ENCODE results near the gene ANKRD10. TPM values are rescaled to one million over a fixed set of nuclear protein-coding genes. Genes with fewer than 3 reads are reported as not detected.

ANKRD10 gene
- total RNA-seq, 1 experiment from 2014 or later = 120 TPM

GRCh38 chr13:110893571-110893970 is 21.3 kb downstream of the ANKRD10 start:
- BruUV-seq (replicated peaks) = no TSS peak
- DNase-seq = no peak
- intact Hi-C loops (cut with micrococcal nuclease; ENCODE audit: unreplicated experiment) = no loop called here
- Mint-ChIP-seq H3K9me3 (ENCODE audit: low read depth, unreplicated experiment) (no peaks in the 10 kb centered on the region), H3K27me3 (ENCODE audit: unreplicated experiment) (no peaks in the 10 kb centered on the region), H3K4me1 (ENCODE audit: low read depth, unreplicated experiment) (no peaks in the 10 kb centered on the region), H3K27ac (ENCODE audit: unreplicated experiment) (no peak overlapping the region), H3K36me3 (ENCODE audit: insufficient read depth, unreplicated experiment) (peaks cover 47% of the 10 kb centered on the region), H3K4me3 (ENCODE audit: low read depth, unreplicated experiment) (no peak overlapping the region)
- CTCF ChIA-PET = no interaction called here
- no peak for TF ChIP-seq CTCF (IDR thresholded peaks at IDR 0.05; ENCODE audit: unreplicated experiment)

GRCh38 chr13:110890279-110891165 is 24.3 kb downstream of the ANKRD10 start:
- TF ChIP-seq CTCF (IDR thresholded peaks at IDR 0.05; ENCODE audit: unreplicated experiment) = no peak
- H3K27ac Mint-ChIP-seq (ENCODE audit: unreplicated experiment) = no peak overlapping the region
- H3K4me1 Mint-ChIP-seq (ENCODE audit: low read depth, unreplicated experiment) = no peaks in the 10 kb centered on the region
- BruUV-seq (replicated peaks) = no TSS peak
- H3K27me3 Mint-ChIP-seq (ENCODE audit: unreplicated experiment) = no peaks in the 10 kb centered on the region
- H3K4me3 Mint-ChIP-seq (ENCODE audit: low read depth, unreplicated experiment) = no peak overlapping the region
- H3K9me3 Mint-ChIP-seq (ENCODE audit: low read depth, unreplicated experiment) = no peaks in the 10 kb centered on the region
- intact Hi-C loops (cut with micrococcal nuclease; ENCODE audit: unreplicated experiment) = no loop called here
- peaks cover 58% of the 10 kb centered on the region for H3K36me3 Mint-ChIP-seq (ENCODE audit: insufficient read depth, unreplicated experiment)
- CTCF ChIA-PET = no interaction called here
- DNase-seq = no peak

GRCh38 chr13:110888390-110888789 is 26.5 kb downstream of the ANKRD10 start:
- no peak for TF ChIP-seq CTCF (IDR thresholded peaks at IDR 0.05; ENCODE audit: unreplicated experiment)
- CTCF ChIA-PET = no interaction called here
- H3K27me3 Mint-ChIP-seq (ENCODE audit: unreplicated experiment) = no peaks in the 10 kb centered on the region
- intact Hi-C loops (cut with micrococcal nuclease; ENCODE audit: unreplicated experiment) = no loop called here
- no peaks in the 10 kb centered on the region for H3K9me3 Mint-ChIP-seq (ENCODE audit: low read depth, unreplicated experiment)
- no peaks in the 10 kb centered on the region for H3K4me1 Mint-ChIP-seq (ENCODE audit: low read depth, unreplicated experiment)
- H3K27ac Mint-ChIP-seq (ENCODE audit: unreplicated experiment) = no peak overlapping the region
- peaks cover 67% of the 10 kb centered on the region for H3K36me3 Mint-ChIP-seq (ENCODE audit: insufficient read depth, unreplicated experiment)
- no peak overlapping the region for H3K4me3 Mint-ChIP-seq (ENCODE audit: low read depth, unreplicated experiment)
- no TSS peak for BruUV-seq (replicated peaks)
- DNase-seq = no peak

- TF ChIP-seq CTCF (IDR thresholded peaks at IDR 0.05; ENCODE audit: unreplicated experiment) = no peak
- intact Hi-C loops (cut with micrococcal nuclease; ENCODE audit: unreplicated experiment) = no loop called here
- Mint-ChIP-seq H3K4me1 (ENCODE audit: low read depth, unreplicated experiment) (no peaks in the 10 kb centered on the region), H3K27ac (ENCODE audit: unreplicated experiment) (no peak overlapping the region), H3K9me3 (ENCODE audit: low read depth, unreplicated experiment) (no peaks in the 10 kb centered on the region), H3K27me3 (ENCODE audit: unreplicated experiment) (no peaks in the 10 kb centered on the region), H3K4me3 (ENCODE audit: low read depth, unreplicated experiment) (no peak overlapping the region), H3K36me3 (ENCODE audit: insufficient read depth, unreplicated experiment) (peaks cover 62% of the 10 kb centered on the region)
- no peak for DNase-seq
- BruUV-seq (replicated peaks) = no TSS peak
- CTCF ChIA-PET = no interaction called here
These were observed 27.1 kb downstream of the ANKRD10 start for GRCh38 chr13:110887597-110888333.

All from Calu3 (cell line).